Fibroblast of lung (primary cell): ENCODE measurements around the gene EHMT1. TPM values are rescaled to one million over a fixed set of nuclear protein-coding genes. Genes with fewer than 3 reads are reported as not detected.

Source experiments
- DNase-seq, 2 donors: peaks; one replicate each; pipeline versions ENCODE4 v3.0.0 to v3.0.0-alpha.2; 2010; ENCODE audit warnings: low read depth in 2 of 2
- H2AFZ ChIP-seq: 2 replicates; pipeline ENCODE4 v1.5.1; 2012; ENCODE audit warnings: low read length, control low read depth, inconsistent platforms
- H3K27ac ChIP-seq: 2 replicates; pipeline ENCODE4 v1.5.1; 2011; ENCODE audit warnings: low read length, control low read depth; ENCODE audit not compliant: insufficient read depth
- H3K27me3 ChIP-seq: 2 replicates; pipeline ENCODE4 v1.5.1; 2011; ENCODE audit warnings: mild to moderate bottlenecking, low read length; ENCODE audit not compliant: control insufficient read depth, insufficient read depth
- H3K36me3 ChIP-seq: 2 replicates; pipeline ENCODE4 v1.5.1; 2011; ENCODE audit warnings: low read length; ENCODE audit not compliant: control insufficient read depth, insufficient read depth
- H3K4me1 ChIP-seq: 2 replicates; pipeline ENCODE4 v1.5.1; 2011; ENCODE audit warnings: low read length; ENCODE audit not compliant: control insufficient read depth, insufficient read depth; ENCODE audit errors: extremely low read depth
- H3K4me2 ChIP-seq: 2 replicates; pipeline ENCODE4 v1.5.1; 2011; ENCODE audit warnings: low read length, control low read depth; ENCODE audit not compliant: insufficient read depth; ENCODE audit errors: extremely low read depth
- H3K4me3 ChIP-seq, 4 experiments: fragments of 200-600 bp in 1 of 4; sonication (generic) in 1 of 4; replicated peaks in 1 of 4; 2 replicates each; pipeline ENCODE4 v1.5.1; 2011 to 2016; ENCODE audit warnings: low read length in 4 of 4, low read depth in 3 of 4, mild to moderate bottlenecking in 3 of 4, control low read depth in 2 of 4, inconsistent platforms in 1 of 4, mixed read lengths in 1 of 4; ENCODE audit not compliant: insufficient read depth in 1 of 4; ENCODE audit errors: control extremely low read depth in 1 of 4
- H3K79me2 ChIP-seq: 2 replicates; pipeline ENCODE4 v1.5.1; 2012; ENCODE audit warnings: mild to moderate bottlenecking, low read length, inconsistent platforms; ENCODE audit not compliant: control insufficient read depth, insufficient read depth
- H3K9ac ChIP-seq: 2 replicates; pipeline ENCODE4 v1.5.1; 2011; ENCODE audit warnings: mild to moderate bottlenecking, low read length, control low read depth; ENCODE audit not compliant: insufficient read depth
- H3K9me3 ChIP-seq: 2 replicates; pipeline ENCODE4 v1.5.1; 2012; ENCODE audit warnings: low read depth, low read length; ENCODE audit not compliant: control insufficient read depth, insufficient read depth
- H4K20me1 ChIP-seq: 2 replicates; pipeline ENCODE4 v1.5.1; 2011; ENCODE audit warnings: low read length; ENCODE audit not compliant: control insufficient read depth, insufficient read depth; ENCODE audit errors: extremely low read depth
- EZH2 ChIP-seq: IDR thresholded peaks from 2 replicates; pipeline ENCODE4 v1.5.1; 2012; ENCODE audit warnings: low read length, control low read depth, mild to moderate bottlenecking; ENCODE audit errors: missing control alignments
- polyA plus RNA-seq, 2 donors: library from polyadenylated mRNA; depleted of rRNA in 1 of 2; stranded (reverse) in 1 of 2; unstranded in 1 of 2; fragments of >200 nt; gene quantifications; 2 replicates each; pipeline ENCODE4 v1.2.1, GENCODE V29; 2011 to 2012; ENCODE audit warnings: missing spikeins in 1 of 2
- total RNA-seq: library from RNA; depleted of rRNA; stranded (reverse); fragments of >200 nt; gene quantifications from 2 replicates; pipeline ENCODE4 v1.2.1, GENCODE V29; 2014
- TF ChIP-seq, protein P1 (sequence below), 2 donors: IDR thresholded peaks in 1 of 2; conservative IDR thresholded peaks in 1 of 2; 1 replicate in 1 of 2; 2 replicates in 1 of 2; pipeline ENCODE4 v1.5.1; 2011 to 2012; ENCODE audit warnings: low read length in 2 of 2, control low read depth in 1 of 2, inconsistent platforms in 1 of 2, low read depth in 1 of 2, mild to moderate bottlenecking in 1 of 2

EHMT1 gene
- total and polyA plus RNA-seq, 2 donors (not counting 1 experiment from before 2014, with no cell fraction given), result 22.4 to 48.6 TPM

- Histone ChIP-seq H3K36me3 (peaks cover 2% of the 10 kb centered on the region), H3K27me3 (no peaks in the 10 kb centered on the region), H2AFZ (no peak overlapping the region), H3K9ac (no peak overlapping the region), H3K4me1 (no peaks in the 10 kb centered on the region), H3K4me2 (no peak overlapping the region), H3K27ac (no peak overlapping the region), H3K9me3 (no peaks in the 10 kb centered on the region), H3K4me3 (no peak overlapping the region), H3K79me2 (peaks cover 62% of the 10 kb centered on the region), H4K20me1 (no peaks in the 10 kb centered on the region)
- no peak for TF ChIP-seq EZH2
- TF ChIP-seq, protein P1, sequence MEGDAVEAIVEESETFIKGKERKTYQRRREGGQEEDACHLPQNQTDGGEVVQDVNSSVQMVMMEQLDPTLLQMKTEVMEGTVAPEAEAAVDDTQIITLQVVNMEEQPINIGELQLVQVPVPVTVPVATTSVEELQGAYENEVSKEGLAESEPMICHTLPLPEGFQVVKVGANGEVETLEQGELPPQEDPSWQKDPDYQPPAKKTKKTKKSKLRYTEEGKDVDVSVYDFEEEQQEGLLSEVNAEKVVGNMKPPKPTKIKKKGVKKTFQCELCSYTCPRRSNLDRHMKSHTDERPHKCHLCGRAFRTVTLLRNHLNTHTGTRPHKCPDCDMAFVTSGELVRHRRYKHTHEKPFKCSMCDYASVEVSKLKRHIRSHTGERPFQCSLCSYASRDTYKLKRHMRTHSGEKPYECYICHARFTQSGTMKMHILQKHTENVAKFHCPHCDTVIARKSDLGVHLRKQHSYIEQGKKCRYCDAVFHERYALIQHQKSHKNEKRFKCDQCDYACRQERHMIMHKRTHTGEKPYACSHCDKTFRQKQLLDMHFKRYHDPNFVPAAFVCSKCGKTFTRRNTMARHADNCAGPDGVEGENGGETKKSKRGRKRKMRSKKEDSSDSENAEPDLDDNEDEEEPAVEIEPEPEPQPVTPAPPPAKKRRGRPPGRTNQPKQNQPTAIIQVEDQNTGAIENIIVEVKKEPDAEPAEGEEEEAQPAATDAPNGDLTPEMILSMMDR (conservative IDR thresholded peaks at IDR 0.05 in 1 of 2, IDR thresholded peaks at IDR 0.05 in 1 of 2; ENCODE audit: low read depth in 1 of 2, low read length in 2 of 2), result no peak
- no peak for DNase-seq
These were observed 28.4 kb downstream of the EHMT1 start for GRCh38 chr9:137647096-137647714.

DNA sequence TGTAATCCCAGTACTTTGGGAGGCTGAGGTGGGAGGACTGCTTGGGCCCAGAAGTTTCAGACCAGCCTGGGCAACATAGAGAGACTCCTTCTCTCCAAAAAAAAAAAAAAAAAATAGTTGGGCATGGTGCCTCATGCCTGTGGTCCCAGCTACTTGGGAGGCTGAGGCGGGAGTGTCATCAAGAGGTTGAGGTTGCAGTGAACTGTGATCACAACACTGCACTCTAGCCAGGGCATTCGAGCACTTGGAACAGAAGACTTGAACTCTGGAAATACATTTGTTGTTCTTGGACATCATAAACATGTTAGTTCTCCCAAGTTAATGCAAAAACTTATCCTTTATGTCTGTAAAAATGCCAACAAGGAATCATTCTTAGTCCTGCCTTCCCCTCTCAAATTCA, 29.6 kb downstream of the EHMT1 start:
- DNase-seq, result peak; percentile 39 to 52
- H3K9ac ChIP-seq, result no peak overlapping the region

GRCh38 chr9:137649553-137649952, 30.7 kb downstream of the EHMT1 start:
- Histone ChIP-seq H3K9ac (no peak overlapping the region), H3K36me3 (peaks cover 2% of the 10 kb centered on the region), H3K4me1 (no peaks in the 10 kb centered on the region), H3K27me3 (no peaks in the 10 kb centered on the region), H3K4me3 (no peak overlapping the region), H3K79me2 (peaks cover 55% of the 10 kb centered on the region), H3K9me3 (no peaks in the 10 kb centered on the region), H2AFZ (no peak overlapping the region), H4K20me1 (no peaks in the 10 kb centered on the region), H3K4me2 (no peak overlapping the region), H3K27ac (no peak overlapping the region)
- DNase-seq, result no peak
- no peak for TF ChIP-seq EZH2
- TF ChIP-seq, protein P1 (conservative IDR thresholded peaks at IDR 0.05 in 1 of 2, IDR thresholded peaks at IDR 0.05 in 1 of 2; ENCODE audit: low read depth in 1 of 2, low read length in 2 of 2), result no peak

More for the DNA sequence above, 29.6 kb downstream of the EHMT1 start:
- Histone ChIP-seq H2AFZ (no peak overlapping the region), H3K79me2 (peaks cover 58% of the 10 kb centered on the region), H3K27ac (no peak overlapping the region), H3K4me1 (no peaks in the 10 kb centered on the region), H4K20me1 (no peaks in the 10 kb centered on the region), H3K36me3 (peaks cover 2% of the 10 kb centered on the region), H3K27me3 (no peaks in the 10 kb centered on the region), H3K4me2 (no peak overlapping the region), H3K9me3 (no peaks in the 10 kb centered on the region), H3K4me3 (no peak overlapping the region)
- TF ChIP-seq EZH2, result no peak
